HG03354 (cell line): ENCODE measurements around the gene SKA2.
"Not testable (repeated sequence)": the region's sequence is repeated elsewhere in the genome, so short reads cannot be mapped to it uniquely, and the experiment has no call there.

Experiments
- ATAC-seq: cut with Tn5 transposase; IDR thresholded peaks from one replicate; pipeline ENCODE4 v1.9.1; 2021; ENCODE audit warnings: mild to moderate bottlenecking; ENCODE audit not compliant: unreplicated experiment, poor library complexity, severe bottlenecking

The SKA2 gene

DNA sequence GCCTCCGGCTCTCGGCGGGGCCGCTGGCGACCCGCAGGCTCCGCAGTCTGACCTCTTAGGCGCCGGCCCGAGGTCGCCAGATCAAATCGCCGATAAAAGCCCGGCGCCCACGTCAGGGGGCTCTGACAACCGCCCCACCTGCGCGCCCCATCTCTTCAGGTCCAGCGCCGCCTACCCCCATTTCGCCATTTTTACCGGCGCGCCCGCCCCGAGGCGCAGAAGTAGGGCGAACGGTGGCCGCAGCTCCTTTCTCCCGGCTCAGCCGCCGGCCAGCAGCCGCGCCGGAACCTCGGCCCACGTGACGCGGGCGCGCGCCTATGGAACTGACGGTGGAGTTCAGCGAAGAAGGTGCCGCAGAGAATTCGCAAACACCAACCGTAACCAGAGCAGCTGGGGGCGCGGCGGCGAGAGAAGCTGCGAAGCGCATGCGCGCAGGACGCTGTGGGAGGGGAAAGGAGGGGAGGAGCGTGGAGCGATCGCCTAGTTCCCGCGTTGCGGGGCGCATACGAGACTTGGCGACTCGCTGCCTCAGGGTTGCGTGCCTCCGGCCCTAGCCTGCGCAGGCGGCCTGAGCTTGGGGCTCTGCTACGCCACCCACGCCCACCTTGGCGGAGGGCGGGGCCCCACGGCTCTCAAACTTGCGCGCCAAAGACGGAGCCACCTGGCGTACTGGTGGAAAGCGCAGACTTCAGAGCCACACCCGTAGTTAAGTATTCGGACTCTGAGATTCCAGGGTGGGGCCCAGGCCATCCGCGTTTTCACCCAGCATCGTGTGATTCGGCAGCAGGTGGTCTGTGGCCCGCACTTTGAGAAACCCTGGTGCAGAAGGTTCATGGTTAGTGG is 48.3 kb downstream of the SKA2 start, which contains the start of gene TRIM37:
Gene TRIM37 (minus strand): TSS at position 418 of the 843 bp plus-strand sequence. CDS start 419 bp downstream, outside the sequence.
- peak; percentile 96 for ATAC-seq

DNA sequence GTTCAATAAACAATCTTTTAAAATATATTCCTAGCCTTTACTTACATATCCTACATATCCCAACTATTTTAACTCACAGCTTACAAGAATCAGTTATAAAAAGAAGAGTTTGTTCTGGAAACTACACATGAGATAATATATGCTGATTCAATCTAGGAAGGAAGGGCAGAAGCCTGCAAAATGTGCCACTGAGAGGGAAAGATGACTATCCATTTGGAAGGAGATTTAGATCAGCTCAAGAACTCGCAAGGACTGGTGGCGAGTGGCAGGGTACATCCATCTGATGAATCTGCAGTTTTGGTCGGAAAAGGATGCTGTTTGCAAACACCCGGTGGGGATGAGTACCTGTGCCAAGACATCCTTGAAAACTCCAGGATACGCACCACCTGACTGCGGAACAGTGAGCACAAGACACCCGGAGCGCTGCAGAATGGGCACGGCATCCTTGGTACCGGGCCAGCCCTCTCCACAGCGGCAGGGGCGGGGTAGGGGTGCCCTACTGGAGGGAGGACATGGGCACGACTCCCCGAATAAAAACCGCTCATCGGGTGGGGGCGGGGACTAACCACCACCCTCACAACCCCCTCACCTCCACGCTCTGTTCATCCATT is 49.0 kb downstream of the SKA2 start:
- ATAC-seq, result peak; percentile 34

- no peak for ATAC-seq
These were observed 53.8 kb downstream of the SKA2 start for GRCh38 chr17:59101178-59101577.

DNA sequence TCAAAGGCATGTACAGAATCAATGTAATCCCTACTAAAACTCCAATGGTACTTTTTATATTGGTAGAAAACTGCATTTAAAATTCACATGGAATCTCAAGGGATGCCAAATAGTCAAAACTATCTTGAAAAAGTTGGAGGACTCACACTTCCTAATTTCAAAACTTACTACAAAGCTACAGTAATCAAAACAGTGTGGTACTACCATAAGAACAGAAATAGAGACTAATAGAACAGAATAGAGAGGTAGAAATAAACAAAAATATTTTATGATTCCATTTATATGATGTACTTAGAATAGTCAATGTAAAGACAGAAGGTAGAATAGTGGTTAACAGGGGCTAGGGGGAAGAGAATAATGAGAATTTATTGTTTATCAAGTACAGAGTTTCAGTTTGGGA is 57.1 kb downstream of the SKA2 start:
- no peak for ATAC-seq

DNA sequence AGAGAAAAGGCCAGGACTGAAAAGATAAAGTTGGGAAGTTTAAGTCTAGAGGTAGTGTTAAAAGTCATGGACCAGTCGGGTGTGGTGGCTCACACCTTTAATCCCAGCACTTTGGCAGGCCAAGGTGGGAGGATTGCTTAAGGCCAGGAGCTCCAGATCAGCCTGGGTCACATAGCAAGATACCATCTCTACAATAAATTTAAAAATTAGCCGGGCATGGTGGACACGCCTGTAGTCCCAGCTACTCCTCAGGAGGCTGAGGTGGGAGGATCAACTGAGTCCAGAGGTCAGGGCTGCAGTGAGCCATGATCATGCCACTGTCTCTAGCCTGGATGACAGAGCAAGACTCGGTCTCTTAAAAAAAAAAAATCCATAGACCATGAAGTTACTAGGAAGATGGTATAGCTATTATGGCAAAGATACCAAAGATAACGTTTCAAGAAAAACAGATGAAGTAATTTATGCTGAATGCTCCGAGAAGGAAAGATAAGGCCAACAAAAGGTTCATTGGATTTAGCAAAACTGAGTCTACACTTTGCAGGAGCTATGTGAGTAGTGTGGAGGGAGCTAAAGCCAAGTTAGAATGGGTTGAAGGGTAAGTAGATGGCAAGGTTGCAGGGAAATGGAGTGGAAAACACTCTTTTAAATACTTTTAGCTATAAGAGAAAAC is 60.0 kb downstream of the SKA2 start:
- ATAC-seq, result no peak

GRCh38 chr17:59093702-59094231 is 61.2 kb downstream of the SKA2 start:
- ATAC-seq, result no peak

DNA sequence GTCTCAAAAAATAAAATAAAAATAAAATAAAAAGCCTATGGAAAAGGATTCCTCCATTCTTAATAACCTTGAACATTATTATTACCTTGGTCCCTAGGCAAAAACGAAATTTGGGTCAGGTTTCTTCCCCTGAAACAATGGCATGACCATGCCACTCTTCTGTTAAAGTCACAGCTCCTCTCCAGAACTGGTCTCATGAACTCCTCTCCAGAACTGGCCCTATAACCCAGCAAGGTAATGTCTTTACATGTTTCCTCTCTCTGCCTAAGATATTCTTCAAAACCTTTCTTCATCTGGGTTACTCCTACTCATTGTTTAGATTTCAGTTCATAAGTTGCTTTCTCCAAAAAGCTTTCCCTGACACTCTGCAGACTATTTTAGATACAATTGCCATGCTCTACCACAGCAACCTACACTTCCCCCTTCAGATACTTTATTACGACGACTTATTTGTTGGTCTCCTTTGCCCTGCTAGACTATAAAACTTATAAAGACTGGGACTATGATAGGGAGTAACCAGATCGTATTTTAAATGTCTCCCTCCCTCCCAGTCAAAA is 61.8 kb downstream of the SKA2 start:
- ATAC-seq, result no peak

DNA sequence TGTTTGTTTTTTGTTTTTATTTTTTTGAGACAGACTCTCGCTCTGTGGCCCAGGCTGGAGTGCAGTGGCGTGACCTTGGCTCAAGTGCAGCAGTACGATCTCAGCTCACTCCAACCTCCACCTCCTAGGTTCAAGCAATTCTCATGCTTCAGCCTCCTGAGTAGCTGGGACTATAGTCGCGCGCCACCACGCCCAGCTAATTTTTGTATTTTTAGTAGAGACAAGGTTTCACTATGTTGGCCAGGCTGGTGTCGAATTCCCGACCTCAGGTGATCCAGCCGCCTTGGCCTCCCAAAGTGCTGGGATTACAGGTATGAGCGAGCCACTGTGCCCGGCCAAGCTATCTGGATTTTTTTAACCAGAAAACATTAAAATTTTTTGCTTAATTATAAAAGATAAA is 64.4 kb downstream of the SKA2 start:
- ATAC-seq, result not testable (repeated sequence)

- no peak for ATAC-seq
These were observed 70.8 kb downstream of the SKA2 start for GRCh38 chr17:59084154-59084553.

DNA sequence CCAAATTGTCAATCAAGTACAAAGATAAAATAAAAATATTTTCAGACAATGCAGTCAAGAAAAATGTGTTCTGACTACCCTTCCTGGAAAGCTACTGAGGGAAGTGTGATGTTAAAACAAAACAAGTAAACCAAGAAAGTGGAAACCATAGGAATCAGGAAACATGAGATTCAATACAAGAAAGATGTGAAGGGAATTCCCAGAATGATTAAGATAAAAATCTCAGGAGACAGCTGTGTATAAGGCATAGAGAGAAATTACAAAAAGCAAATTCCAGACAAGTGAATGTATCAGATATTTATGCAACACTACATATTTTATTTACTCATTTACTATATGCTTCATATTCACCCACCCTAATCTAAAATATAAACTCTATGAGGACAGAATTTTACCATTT is 80.5 kb downstream of the SKA2 start:
- no peak for ATAC-seq

DNA sequence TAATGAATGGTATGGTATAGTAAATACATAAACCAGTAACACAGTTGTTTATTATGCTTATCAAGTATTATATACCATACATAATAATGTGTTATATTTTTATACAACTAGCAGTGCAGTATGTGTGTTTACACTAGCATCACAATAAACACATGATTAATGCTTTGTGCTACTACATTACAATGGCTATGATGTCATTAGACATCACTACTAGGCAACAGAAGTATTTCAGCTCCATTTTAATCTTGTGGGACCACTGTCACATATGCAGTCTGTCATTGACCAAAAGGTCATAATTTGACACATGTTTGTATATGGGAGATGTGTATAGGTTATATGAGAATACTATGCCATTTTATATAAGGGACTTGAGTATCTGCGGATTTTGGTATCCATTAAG is 81.0 kb downstream of the SKA2 start:
- no peak for ATAC-seq

DNA sequence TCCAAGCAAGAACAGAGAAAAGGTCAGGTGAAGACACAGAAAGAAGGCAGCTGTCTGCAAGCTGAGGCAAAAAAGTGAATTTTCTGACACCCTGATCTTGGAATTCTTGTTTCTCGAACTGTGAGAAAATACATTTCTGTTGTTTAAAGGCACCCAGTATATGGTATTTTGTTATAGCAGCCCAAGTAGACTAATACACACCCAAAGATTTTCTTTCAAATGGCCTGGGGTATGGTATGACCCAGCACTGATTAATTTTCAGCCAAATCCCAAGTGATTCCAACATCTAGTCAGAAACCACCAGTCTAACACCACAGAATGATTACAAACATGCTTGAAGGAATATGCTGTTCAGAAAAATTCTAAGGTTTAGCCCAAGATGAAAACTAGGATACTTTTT is 85.1 kb downstream of the SKA2 start:
- no peak for ATAC-seq

GRCh38 chr17:59067756-59068155 is 87.2 kb downstream of the SKA2 start:
- ATAC-seq, result peak; percentile 43

DNA sequence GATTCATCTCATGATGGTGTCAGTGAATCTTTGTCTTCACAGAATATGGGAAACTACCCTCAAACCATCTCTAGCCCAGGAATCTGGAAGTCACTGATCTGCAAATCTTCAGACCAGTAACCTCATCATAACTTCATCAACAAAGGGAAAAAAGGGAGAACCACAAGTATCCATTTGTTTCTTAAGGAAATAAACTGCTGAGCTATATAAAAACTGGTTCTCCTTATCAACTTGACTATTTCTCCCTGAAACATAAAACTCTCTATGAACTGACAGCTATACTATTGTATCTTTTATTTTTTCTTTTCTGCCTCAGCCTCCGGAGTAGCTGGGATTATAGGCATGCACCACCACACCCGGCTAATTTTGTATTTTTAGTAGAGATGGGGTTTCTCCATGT is 87.6 kb downstream of the SKA2 start:
- no peak for ATAC-seq

- no peak for ATAC-seq
These were observed 92.5 kb downstream of the SKA2 start for GRCh38 chr17:59062509-59062908.
